Muscle of leg (tissue), 11 donors: ENCODE measurements around the gene CPEB3. TPM values are rescaled to one million over a fixed set of nuclear protein-coding genes. Genes with fewer than 3 reads are reported as not detected.

ENCODE experiments used
- DNase-seq: peaks from one replicate; pipeline ENCODE4 v3.0.0; 2013
- H3K27ac ChIP-seq: one replicate; pipeline ENCODE4 v1.5.1; 2013; ENCODE audit warnings: mild to moderate bottlenecking, low read length, control low read depth
- H3K27me3 ChIP-seq: one replicate; pipeline ENCODE4 v1.6.1; 2013; ENCODE audit warnings: low read length; ENCODE audit not compliant: control insufficient read depth, insufficient read depth
- H3K36me3 ChIP-seq: one replicate; pipeline ENCODE4 v1.6.1; 2013; ENCODE audit warnings: low read length; ENCODE audit not compliant: control insufficient read depth, insufficient read depth
- H3K4me1 ChIP-seq: one replicate; pipeline ENCODE4 v1.6.1; 2013; ENCODE audit warnings: low read length; ENCODE audit not compliant: control insufficient read depth, insufficient read depth
- H3K4me3 ChIP-seq: one replicate; pipeline ENCODE4 v1.5.1; 2013; ENCODE audit warnings: low read length, control low read depth
- H3K9me3 ChIP-seq: replicated peaks from 2 replicates; pipeline ENCODE4 v1.6.1; 2013; ENCODE audit warnings: low read depth, low read length; ENCODE audit not compliant: control insufficient read depth
- WGBS: methylation state at CpG from one replicate; pipeline ENCODE4 v1.1.5; 2013; ENCODE audit warnings: missing lambda C conversion rate; ENCODE audit not compliant: insufficient coverage; 5-methylcytosine and 5-hydroxymethylcytosine counted together
- polyA plus RNA-seq, 8 donors: library from polyadenylated mRNA; unstranded; fragments of 120-200 nt; gene quantifications; one replicate each; pipeline versions ENCODE4 v1.2.1 to v1.2.3, GENCODE V29; 2013; ENCODE audit warnings: inconsistent platforms in 1 of 8, low replicate concordance in 1 of 8; ENCODE audit not compliant: insufficient read length in 8 of 8, insufficient read depth in 1 of 8
- total RNA-seq: library from RNA; stranded (reverse); fragments of 120-200 nt; gene quantifications from one replicate; pipeline ENCODE4 v1.2.4, GENCODE V29; 2013

Gene CPEB3
- total and polyA plus RNA-seq, 9 donors: 2.0 to 3.3 (median 3.0) TPM

DNA sequence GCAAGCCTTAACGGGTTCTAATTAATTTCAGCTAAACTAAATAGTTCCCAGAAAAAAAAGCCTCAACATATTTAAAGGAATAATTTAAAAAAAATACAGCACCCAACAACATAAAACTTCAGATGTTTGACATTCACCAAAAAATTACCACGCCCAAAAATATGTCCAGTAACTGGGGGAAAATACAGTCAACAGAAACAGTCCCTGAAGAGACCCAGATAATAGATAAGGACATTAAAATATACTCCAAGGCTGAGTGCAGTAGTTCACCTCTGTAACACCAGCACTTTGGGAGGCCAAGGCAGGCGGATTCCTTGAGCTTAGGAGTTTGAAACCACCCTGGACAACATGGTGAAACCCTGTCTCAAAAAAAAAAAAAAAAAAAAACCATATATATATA, 289.3 kb downstream of the CPEB3 start:
- WGBS: no CpG with 5 or more reads among the region's 3 CpGs
- no peaks in the 10 kb centered on the region for H3K27me3 ChIP-seq
- no peak overlapping the region for H3K27ac ChIP-seq
- H3K4me1 ChIP-seq: no peaks in the 10 kb centered on the region
- no peak overlapping the region for H3K4me3 ChIP-seq
- DNase-seq: no peak
- peaks cover 8% of the 10 kb centered on the region for H3K9me3 ChIP-seq
- H3K36me3 ChIP-seq: peaks cover 13% of the 10 kb centered on the region

Other genes with a start within 250 kb of the CPEB3 start
- 7.8 TPM for gene MARCHF5, start 89 bp upstream of the CPEB3 start, total RNA-seq
- gene MARCHF5, start 89 bp upstream of the CPEB3 start, polyA plus RNA-seq: 10 to 100 TPM; 25.7 to 38.5 (median 29.6) TPM